Pons (tissue), 1 donor: ENCODE results near the gene PITPNC1.
"Not testable (repeated sequence)": the region's sequence is repeated elsewhere in the genome, so short reads cannot be mapped to it uniquely, and the experiment has no call there.

Source experiments
- DNase-seq: peaks from one replicate; pipeline ENCODE4 v3.0.0-alpha.2; 2016; ENCODE audit warnings: low spot score

Gene PITPNC1

GRCh38 chr17:67624886-67625656 lies 248.0 kb downstream of the PITPNC1 start:
- DNase-seq = no peak

- DNase-seq = no peak
These were observed 248.9 kb downstream of the PITPNC1 start for GRCh38 chr17:67625971-67626370.

GRCh38 chr17:67628580-67629013 lies 251.5 kb downstream of the PITPNC1 start:
- DNase-seq = no peak

GRCh38 chr17:67629971-67630320 lies 252.9 kb downstream of the PITPNC1 start:
- DNase-seq = peak; percentile 57

- DNase-seq = not testable (repeated sequence)
These were observed 253.8 kb downstream of the PITPNC1 start for GRCh38 chr17:67630836-67631235.

GRCh38 chr17:67632141-67632540 lies 255.1 kb downstream of the PITPNC1 start:
- no peak for DNase-seq

- DNase-seq = no peak
These were observed 256.7 kb downstream of the PITPNC1 start for GRCh38 chr17:67633751-67634211.

- DNase-seq = no peak
These were observed 258.6 kb downstream of the PITPNC1 start for GRCh38 chr17:67635681-67636080.

GRCh38 chr17:67636312-67636711 lies 259.2 kb downstream of the PITPNC1 start:
- DNase-seq = no peak

GRCh38 chr17:67636834-67637520 lies 259.9 kb downstream of the PITPNC1 start:
- DNase-seq = no peak

- no peak for DNase-seq
These were observed 261.0 kb downstream of the PITPNC1 start for GRCh38 chr17:67637901-67638641.

- no peak for DNase-seq
These were observed 261.8 kb downstream of the PITPNC1 start for GRCh38 chr17:67638871-67639270.

GRCh38 chr17:67639555-67639954 lies 262.5 kb downstream of the PITPNC1 start:
- no peak for DNase-seq

GRCh38 chr17:67639979-67640378 lies 262.9 kb downstream of the PITPNC1 start:
- no peak for DNase-seq

GRCh38 chr17:67642488-67642887 lies 265.4 kb downstream of the PITPNC1 start:
- DNase-seq = peak; percentile 48

GRCh38 chr17:67644061-67644460 lies 267.0 kb downstream of the PITPNC1 start:
- DNase-seq = no peak

GRCh38 chr17:67645195-67645594 lies 268.1 kb downstream of the PITPNC1 start:
- DNase-seq = not testable (repeated sequence)

GRCh38 chr17:67646472-67646871 lies 269.4 kb downstream of the PITPNC1 start:
- DNase-seq = no peak

GRCh38 chr17:67647482-67647881 lies 270.4 kb downstream of the PITPNC1 start:
- no peak for DNase-seq

- DNase-seq = no peak
These were observed 271.2 kb downstream of the PITPNC1 start for GRCh38 chr17:67648032-67648905.

- DNase-seq = not testable (repeated sequence)
These were observed 271.8 kb downstream of the PITPNC1 start for GRCh38 chr17:67648906-67649295.

GRCh38 chr17:67649891-67650290 lies 272.8 kb downstream of the PITPNC1 start:
- DNase-seq = no peak
